GM19395 (cell line): ENCODE results near the gene CCDC167.

ENCODE experiments used
- ATAC-seq: cut with Tn5 transposase; IDR thresholded peaks from one replicate; pipeline ENCODE4 v1.9.1; 2021; ENCODE audit warnings: mild to moderate bottlenecking, moderate library complexity; ENCODE audit not compliant: unreplicated experiment

Gene CCDC167

GRCh38 chr6:37499433-37500293 lies at the start of gene CCDC167:
Gene CCDC167 (minus strand): TSS chr6:37499893. CDS start chr6:37499863, 30 bp downstream.
- peak; percentile 82 for ATAC-seq

GRCh38 chr6:37549154-37549553 lies 49.5 kb upstream of the CCDC167 start:
- ATAC-seq = no peak

GRCh38 chr6:37548067-37548674 lies 48.5 kb upstream of the CCDC167 start:
- ATAC-seq = no peak

- ATAC-seq = no peak
Measured at GRCh38 chr6:37547564-37548061, 47.9 kb upstream of the CCDC167 start.

- no peak for ATAC-seq
Measured at GRCh38 chr6:37546141-37546871, 46.6 kb upstream of the CCDC167 start.

GRCh38 chr6:37544530-37544929 lies 44.8 kb upstream of the CCDC167 start:
- ATAC-seq = no peak

- no peak for ATAC-seq
Measured at GRCh38 chr6:37543361-37543760, 43.7 kb upstream of the CCDC167 start.

- ATAC-seq = no peak
Measured at GRCh38 chr6:37541346-37541745, 41.7 kb upstream of the CCDC167 start.

- ATAC-seq = no peak
Measured at GRCh38 chr6:37540390-37540789, 40.7 kb upstream of the CCDC167 start.

- ATAC-seq = no peak
Measured at GRCh38 chr6:37540029-37540352, 40.3 kb upstream of the CCDC167 start.

GRCh38 chr6:37539171-37540028 lies 39.7 kb upstream of the CCDC167 start:
- ATAC-seq = no peak

GRCh38 chr6:37538107-37538506 lies 38.4 kb upstream of the CCDC167 start:
- no peak for ATAC-seq

- ATAC-seq = no peak
Measured at GRCh38 chr6:37537548-37537947, 37.9 kb upstream of the CCDC167 start.

GRCh38 chr6:37536491-37537190 lies 36.9 kb upstream of the CCDC167 start:
- ATAC-seq = no peak

GRCh38 chr6:37535759-37536490 lies 36.2 kb upstream of the CCDC167 start:
- ATAC-seq = no peak

GRCh38 chr6:37535428-37535758 lies 35.7 kb upstream of the CCDC167 start:
- no peak for ATAC-seq

- ATAC-seq = no peak
Measured at GRCh38 chr6:37534893-37535292, 35.2 kb upstream of the CCDC167 start.

GRCh38 chr6:37532122-37532521 lies 32.4 kb upstream of the CCDC167 start:
- ATAC-seq = no peak

GRCh38 chr6:37531437-37532036 lies 31.8 kb upstream of the CCDC167 start:
- ATAC-seq = no peak
